Measurements from ENCODE around the gene DAPP1.

DNA sequence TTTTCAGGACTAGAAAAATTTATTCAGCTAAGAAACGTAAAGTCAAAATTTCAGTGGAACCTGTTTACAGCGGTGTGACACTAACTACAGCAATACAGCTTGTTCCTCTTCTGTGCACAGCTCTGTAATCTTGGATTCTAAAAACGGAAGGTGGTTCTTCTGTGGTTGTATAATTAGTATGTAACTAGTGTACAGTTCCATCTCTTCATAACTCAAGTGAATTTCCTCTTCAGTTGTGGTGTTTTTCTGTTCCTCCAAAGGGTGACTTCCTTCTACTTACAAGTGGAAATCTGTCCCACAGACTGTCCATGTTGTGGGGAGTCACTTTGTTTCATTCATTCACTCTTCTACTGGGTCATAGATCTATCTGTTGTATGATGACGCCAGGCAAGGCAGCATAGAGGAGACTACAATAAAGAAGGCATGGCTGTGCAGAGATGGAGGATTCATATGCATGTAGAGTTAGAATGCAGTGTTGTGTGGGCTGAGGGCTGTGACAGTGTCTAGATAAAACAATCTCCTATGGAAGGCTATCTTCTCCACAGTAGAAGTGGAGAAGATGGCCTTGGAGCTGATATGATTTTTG is 5.4 kb downstream of the DAPP1 start:
- TF ChIP-seq, protein P1, sequence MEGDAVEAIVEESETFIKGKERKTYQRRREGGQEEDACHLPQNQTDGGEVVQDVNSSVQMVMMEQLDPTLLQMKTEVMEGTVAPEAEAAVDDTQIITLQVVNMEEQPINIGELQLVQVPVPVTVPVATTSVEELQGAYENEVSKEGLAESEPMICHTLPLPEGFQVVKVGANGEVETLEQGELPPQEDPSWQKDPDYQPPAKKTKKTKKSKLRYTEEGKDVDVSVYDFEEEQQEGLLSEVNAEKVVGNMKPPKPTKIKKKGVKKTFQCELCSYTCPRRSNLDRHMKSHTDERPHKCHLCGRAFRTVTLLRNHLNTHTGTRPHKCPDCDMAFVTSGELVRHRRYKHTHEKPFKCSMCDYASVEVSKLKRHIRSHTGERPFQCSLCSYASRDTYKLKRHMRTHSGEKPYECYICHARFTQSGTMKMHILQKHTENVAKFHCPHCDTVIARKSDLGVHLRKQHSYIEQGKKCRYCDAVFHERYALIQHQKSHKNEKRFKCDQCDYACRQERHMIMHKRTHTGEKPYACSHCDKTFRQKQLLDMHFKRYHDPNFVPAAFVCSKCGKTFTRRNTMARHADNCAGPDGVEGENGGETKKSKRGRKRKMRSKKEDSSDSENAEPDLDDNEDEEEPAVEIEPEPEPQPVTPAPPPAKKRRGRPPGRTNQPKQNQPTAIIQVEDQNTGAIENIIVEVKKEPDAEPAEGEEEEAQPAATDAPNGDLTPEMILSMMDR (conservative IDR thresholded peaks at IDR 0.05; ENCODE audit: low read depth, low read length), result no peak
- TF ChIP-seq POLR2A (IDR thresholded peaks at IDR 0.05; ENCODE audit: low read depth, low read length), result no peak
- TF ChIP-seq, protein P2, sequence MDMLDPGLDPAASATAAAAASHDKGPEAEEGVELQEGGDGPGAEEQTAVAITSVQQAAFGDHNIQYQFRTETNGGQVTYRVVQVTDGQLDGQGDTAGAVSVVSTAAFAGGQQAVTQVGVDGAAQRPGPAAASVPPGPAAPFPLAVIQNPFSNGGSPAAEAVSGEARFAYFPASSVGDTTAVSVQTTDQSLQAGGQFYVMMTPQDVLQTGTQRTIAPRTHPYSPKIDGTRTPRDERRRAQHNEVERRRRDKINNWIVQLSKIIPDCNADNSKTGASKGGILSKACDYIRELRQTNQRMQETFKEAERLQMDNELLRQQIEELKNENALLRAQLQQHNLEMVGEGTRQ (IDR thresholded peaks at IDR 0.05; ENCODE audit: low read depth, low read length), result no peak
- no peak for TF ChIP-seq CEBPB (IDR thresholded peaks at IDR 0.05; ENCODE audit: low read depth, low read length)
- TF ChIP-seq RCOR1 (IDR thresholded peaks at IDR 0.05; ENCODE audit: insufficient replicate concordance, low read length), result no peak
- TF ChIP-seq MAFK (IDR thresholded peaks at IDR 0.05; ENCODE audit: low read depth, low read length), result no peak
- TF ChIP-seq MXI1 (IDR thresholded peaks at IDR 0.05; ENCODE audit: borderline replicate concordance, low read depth, low read length), result no peak
- no peak for TF ChIP-seq MAZ (IDR thresholded peaks at IDR 0.05; ENCODE audit: borderline replicate concordance, low read depth, low read length)
- no peak for TF ChIP-seq BHLHE40 (IDR thresholded peaks at IDR 0.05; ENCODE audit: low read depth, low read length)
- TF ChIP-seq CHD1 (IDR thresholded peaks at IDR 0.05; ENCODE audit: low read depth, low read length), result no peak
- TF ChIP-seq FOS (IDR thresholded peaks at IDR 0.05; ENCODE audit: low read depth, low read length), result no peak
- TF ChIP-seq RAD21 (IDR thresholded peaks at IDR 0.05; ENCODE audit: low read length), result no peak
- TF ChIP-seq SMC3 (IDR thresholded peaks at IDR 0.05; ENCODE audit: low read depth, low read length), result no peak
- TF ChIP-seq RFX5 (IDR thresholded peaks at IDR 0.05; ENCODE audit: low read depth, low read length), result no peak
